Liver (tissue), 9 donors: Measurements from ENCODE around the gene CDH20. TPM values are rescaled to one million over a fixed set of nuclear protein-coding genes. Genes with fewer than 3 reads are reported as not detected.
A peak's percentile ranks its signal among the peaks of the same experiment; 100 is the strongest.

ENCODE experiments used
- DNase-seq: peaks from one replicate; pipeline ENCODE4 v3.0.0-alpha.2; 2017; ENCODE audit warnings: low spot score
- H3K27ac ChIP-seq, 2 donors: one replicate each; pipeline ENCODE4 v1.7.0; 2013; ENCODE audit warnings: inconsistent platforms in 2 of 2, low read length in 2 of 2, control low read depth in 1 of 2, low read depth in 1 of 2, mild to moderate bottlenecking in 1 of 2
- H3K27me3 ChIP-seq, 4 donors: one replicate each; pipeline versions ENCODE4 v1.6.1 to v1.7.0; 2013; ENCODE audit warnings: low read length in 3 of 4, inconsistent platforms in 1 of 4, mild to moderate bottlenecking in 1 of 4, moderate library complexity in 1 of 4; ENCODE audit not compliant: control insufficient read depth in 4 of 4, insufficient read depth in 4 of 4
- H3K36me3 ChIP-seq, 4 donors: one replicate each; pipeline versions ENCODE4 v1.6.1 to v1.7.0; 2013; ENCODE audit warnings: low read length in 3 of 4, mild to moderate bottlenecking in 3 of 4, low read depth in 1 of 4, moderate library complexity in 1 of 4; ENCODE audit not compliant: control insufficient read depth in 4 of 4, insufficient read depth in 3 of 4
- H3K4me1 ChIP-seq, 4 donors: one replicate each; pipeline versions ENCODE4 v1.6.1 to v1.7.0; 2013; ENCODE audit warnings: low read length in 3 of 4, mild to moderate bottlenecking in 3 of 4, moderate library complexity in 1 of 4; ENCODE audit not compliant: control insufficient read depth in 4 of 4, insufficient read depth in 4 of 4
- H3K4me3 ChIP-seq, 3 donors: one replicate each; pipeline versions ENCODE4 v1.6.1 to v1.7.0; 2013; ENCODE audit warnings: low read length in 3 of 3, control low read depth in 1 of 3, low read depth in 1 of 3, mild to moderate bottlenecking in 1 of 3
- H3K9ac ChIP-seq, 2 donors: one replicate each; pipeline ENCODE4 v1.7.0; 2013; ENCODE audit warnings: low read length in 2 of 2, mild to moderate bottlenecking in 2 of 2, moderate library complexity in 2 of 2, control low read depth in 1 of 2, low read depth in 1 of 2
- H3K9me3 ChIP-seq, 4 donors: one replicate each; pipeline versions ENCODE4 v1.6.1 to v1.7.0; 2013; ENCODE audit warnings: low read length in 3 of 4; ENCODE audit not compliant: control insufficient read depth in 4 of 4
- EGR1 ChIP-seq, 2 donors: IDR thresholded peaks; 2 replicates each; pipeline ENCODE4 v1.6.1; 2016 to 2018; ENCODE audit warnings: antibody characterized with exemption in 2 of 2, low read depth in 2 of 2
- FOXA2 ChIP-seq: IDR thresholded peaks from 2 replicates; pipeline ENCODE4 v1.6.1; 2016; ENCODE audit warnings: antibody characterized with exemption
- GABPA ChIP-seq, 2 donors: IDR thresholded peaks in 1 of 2; conservative IDR thresholded peaks in 1 of 2; 2 replicates each; pipeline ENCODE4 v1.6.1; 2016; ENCODE audit warnings: antibody characterized with exemption in 2 of 2, mild to moderate bottlenecking in 1 of 2, moderate library complexity in 1 of 2
- JUND ChIP-seq, 2 donors: IDR thresholded peaks; 2 replicates each; pipeline ENCODE4 v1.6.1; 2016; ENCODE audit warnings: antibody characterized with exemption in 2 of 2
- RAD21 ChIP-seq, 2 donors: IDR thresholded peaks; 2 replicates each; pipeline ENCODE4 v1.6.1; 2016; ENCODE audit warnings: antibody characterized with exemption in 2 of 2, mild to moderate bottlenecking in 2 of 2
- RXRA ChIP-seq, 2 donors: IDR thresholded peaks; 2 replicates each; pipeline ENCODE4 v1.6.1; 2017 to 2018; ENCODE audit warnings: antibody characterized with exemption in 2 of 2, mild to moderate bottlenecking in 1 of 2
- SP1 ChIP-seq: IDR thresholded peaks from 2 replicates; pipeline ENCODE4 v1.6.1; 2018; ENCODE audit warnings: antibody characterized with exemption, mild to moderate bottlenecking
- TAF1 ChIP-seq: conservative IDR thresholded peaks from 2 replicates; pipeline ENCODE4 v1.6.1; 2016; ENCODE audit warnings: antibody characterized with exemption, mild to moderate bottlenecking
- YY1 ChIP-seq: IDR thresholded peaks from 2 replicates; pipeline ENCODE4 v1.6.1; 2016; ENCODE audit warnings: antibody characterized with exemption, mild to moderate bottlenecking
- WGBS: extraction: QIAGEN DNeasy Blood & Tissue Kit; methylation state at CpG from one replicate; pipeline ENCODE4 v1.1.7; 2013; 5-methylcytosine and 5-hydroxymethylcytosine counted together
- polyA plus RNA-seq, 2 donors: library from polyadenylated mRNA; stranded (reverse) in 1 of 2; unstranded in 1 of 2; fragments of 200-250 nt in 1 of 2; fragments of >200 nt in 1 of 2; fragmentation: Nextera tagmentation in 1 of 2; extraction: Ambion mirVana in 1 of 2; gene quantifications; one replicate each; pipeline versions ENCODE4 v1.2.1 to v1.2.3, GENCODE V29; 2013 to 2015
- total RNA-seq, 2 donors: library from RNA; depleted of rRNA; stranded (reverse); fragments of >200 nt; gene quantifications; one replicate each; pipeline ENCODE4 v1.2.3, GENCODE V29; 2014
- TF ChIP-seq, protein P1 (sequence below): IDR thresholded peaks from 2 replicates; pipeline ENCODE4 v1.6.1; 2016; ENCODE audit warnings: antibody characterized with exemption
- TF ChIP-seq, protein P2 (sequence below): fragments of 150-350 bp; IDR thresholded peaks from 2 replicates; pipeline ENCODE4 v1.5.1; 2017; ENCODE audit warnings: improper control_type of control experiment, low read depth, low read length; ENCODE audit not compliant: missing input control
- TF ChIP-seq, protein P3 (sequence below): IDR thresholded peaks from 2 replicates; pipeline ENCODE4 v1.6.1; 2016; ENCODE audit warnings: antibody characterized with exemption, mild to moderate bottlenecking
- TF ChIP-seq, protein P4 (sequence below): IDR thresholded peaks from 2 replicates; pipeline ENCODE4 v1.6.1; 2016; ENCODE audit warnings: antibody characterized with exemption
- donor health status: healthy.
- donor health status: healthy.
- donor health status: healthy.
- donor health status: healthy.
- donor health status: healthy.

The CDH20 gene
- total and polyA plus RNA-seq, 4 donors: 0.08 to 0.11 (median 0.09) TPM; not detected in 1

DNA sequence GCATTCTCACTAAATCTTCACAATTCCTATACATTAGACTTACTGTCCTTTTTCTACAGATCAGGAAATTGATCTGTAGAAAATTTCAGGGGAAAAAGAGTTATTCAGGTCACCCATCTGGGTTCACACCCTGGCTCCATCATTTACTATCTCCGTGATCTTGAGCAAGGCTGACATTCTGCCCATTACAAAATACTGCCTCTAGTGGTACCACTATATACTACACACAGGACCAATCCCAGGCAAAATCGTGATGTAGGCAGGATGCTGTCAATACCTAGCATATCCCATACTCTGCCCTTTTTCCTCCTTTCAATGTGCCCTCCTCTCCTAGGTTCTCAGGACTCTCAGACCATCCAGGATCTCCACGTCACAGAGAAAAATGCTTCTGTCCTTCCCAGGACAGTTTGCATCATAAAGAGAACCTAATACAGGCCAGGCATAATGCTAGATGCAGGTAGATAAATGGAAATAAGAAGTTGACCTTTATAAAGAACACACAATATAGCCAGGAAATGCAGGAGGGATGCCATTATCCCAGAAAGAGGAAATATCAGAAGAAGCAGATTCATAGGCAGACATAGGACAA is 101.9 kb downstream of the CDH20 start:
- Histone ChIP-seq H3K4me3 (no peak overlapping the region), H3K36me3 (no peaks in the 10 kb centered on the region), H3K9me3 (peaks cover 0 to 4% (median 0%) of the 10 kb centered on the region in 4 donors), H3K9ac (no peak overlapping the region), H3K27ac (no peak overlapping the region), H3K4me1 (no peaks in the 10 kb centered on the region), H3K27me3 (no peaks in the 10 kb centered on the region)
- no peak for DNase-seq
- 24% methylated on average over 3 of the region's 3 CpGs for WGBS
- TF ChIP-seq, protein P1, sequence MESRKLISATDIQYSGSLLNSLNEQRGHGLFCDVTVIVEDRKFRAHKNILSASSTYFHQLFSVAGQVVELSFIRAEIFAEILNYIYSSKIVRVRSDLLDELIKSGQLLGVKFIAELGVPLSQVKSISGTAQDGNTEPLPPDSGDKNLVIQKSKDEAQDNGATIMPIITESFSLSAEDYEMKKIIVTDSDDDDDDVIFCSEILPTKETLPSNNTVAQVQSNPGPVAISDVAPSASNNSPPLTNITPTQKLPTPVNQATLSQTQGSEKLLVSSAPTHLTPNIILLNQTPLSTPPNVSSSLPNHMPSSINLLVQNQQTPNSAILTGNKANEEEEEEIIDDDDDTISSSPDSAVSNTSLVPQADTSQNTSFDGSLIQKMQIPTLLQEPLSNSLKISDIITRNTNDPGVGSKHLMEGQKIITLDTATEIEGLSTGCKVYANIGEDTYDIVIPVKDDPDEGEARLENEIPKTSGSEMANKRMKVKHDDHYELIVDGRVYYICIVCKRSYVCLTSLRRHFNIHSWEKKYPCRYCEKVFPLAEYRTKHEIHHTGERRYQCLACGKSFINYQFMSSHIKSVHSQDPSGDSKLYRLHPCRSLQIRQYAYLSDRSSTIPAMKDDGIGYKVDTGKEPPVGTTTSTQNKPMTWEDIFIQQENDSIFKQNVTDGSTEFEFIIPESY: no peak
- TF ChIP-seq JUND (IDR thresholded peaks at IDR 0.05): no peak
- no peak for TF ChIP-seq EGR1 (IDR thresholded peaks at IDR 0.05; ENCODE audit: low read depth in 2 of 2)
- no peak for TF ChIP-seq GABPA (IDR thresholded peaks at IDR 0.05 in 1 of 2, conservative IDR thresholded peaks at IDR 0.05 in 1 of 2)
- TF ChIP-seq RAD21 (IDR thresholded peaks at IDR 0.05): peak; percentile 40 to 60
- TF ChIP-seq, protein P2, sequence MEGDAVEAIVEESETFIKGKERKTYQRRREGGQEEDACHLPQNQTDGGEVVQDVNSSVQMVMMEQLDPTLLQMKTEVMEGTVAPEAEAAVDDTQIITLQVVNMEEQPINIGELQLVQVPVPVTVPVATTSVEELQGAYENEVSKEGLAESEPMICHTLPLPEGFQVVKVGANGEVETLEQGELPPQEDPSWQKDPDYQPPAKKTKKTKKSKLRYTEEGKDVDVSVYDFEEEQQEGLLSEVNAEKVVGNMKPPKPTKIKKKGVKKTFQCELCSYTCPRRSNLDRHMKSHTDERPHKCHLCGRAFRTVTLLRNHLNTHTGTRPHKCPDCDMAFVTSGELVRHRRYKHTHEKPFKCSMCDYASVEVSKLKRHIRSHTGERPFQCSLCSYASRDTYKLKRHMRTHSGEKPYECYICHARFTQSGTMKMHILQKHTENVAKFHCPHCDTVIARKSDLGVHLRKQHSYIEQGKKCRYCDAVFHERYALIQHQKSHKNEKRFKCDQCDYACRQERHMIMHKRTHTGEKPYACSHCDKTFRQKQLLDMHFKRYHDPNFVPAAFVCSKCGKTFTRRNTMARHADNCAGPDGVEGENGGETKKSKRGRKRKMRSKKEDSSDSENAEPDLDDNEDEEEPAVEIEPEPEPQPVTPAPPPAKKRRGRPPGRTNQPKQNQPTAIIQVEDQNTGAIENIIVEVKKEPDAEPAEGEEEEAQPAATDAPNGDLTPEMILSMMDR: peak; percentile 40
- no peak for TF ChIP-seq SP1

DNA sequence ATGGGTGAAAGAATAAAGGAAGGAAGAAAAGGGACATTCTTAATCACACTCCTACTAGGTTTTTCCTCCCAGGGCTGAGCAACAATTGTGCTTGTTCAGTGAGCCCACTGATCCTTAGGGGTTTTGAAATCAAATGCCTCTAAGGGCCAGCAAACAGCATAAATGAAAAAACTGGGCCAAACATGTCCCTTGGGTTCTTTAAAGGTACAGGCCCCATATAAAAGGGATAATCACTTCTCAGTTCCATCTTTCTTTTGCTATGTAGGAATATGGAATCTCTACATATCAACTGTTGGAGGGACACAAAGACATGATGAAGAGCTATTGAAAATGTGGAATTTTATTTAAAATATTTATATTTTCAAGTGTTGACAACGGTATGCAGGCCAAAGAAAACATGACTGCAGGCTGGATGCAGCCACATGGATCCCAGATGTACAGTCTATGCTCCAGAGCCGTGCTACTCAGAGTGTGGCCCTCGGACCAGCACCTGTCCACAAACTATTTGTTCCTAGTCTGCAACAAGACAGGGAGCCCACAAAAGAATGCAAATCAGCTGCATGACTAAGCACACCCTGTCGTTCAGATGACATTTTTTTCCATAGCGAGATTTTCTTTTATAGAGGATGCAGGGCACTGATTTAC is 110.0 kb downstream of the CDH20 start:
- H3K36me3 ChIP-seq: no peaks in the 10 kb centered on the region
- H3K27ac ChIP-seq: no peak overlapping the region
- no peaks in the 10 kb centered on the region for H3K4me1 ChIP-seq
- H3K9me3 ChIP-seq: no peaks in the 10 kb centered on the region
- no peak overlapping the region for H3K4me3 ChIP-seq
- TF ChIP-seq, protein P1: no peak
- TF ChIP-seq RXRA (IDR thresholded peaks at IDR 0.05) (no peak), TAF1 (no peak), FOXA2 (no peak), YY1 (no peak), EGR1 (IDR thresholded peaks at IDR 0.05; ENCODE audit: low read depth in 2 of 2) (no peak), SP1 (no peak), JUND (IDR thresholded peaks at IDR 0.05) (no peak), RAD21 (IDR thresholded peaks at IDR 0.05) (no peak)
- TF ChIP-seq, protein P3, sequence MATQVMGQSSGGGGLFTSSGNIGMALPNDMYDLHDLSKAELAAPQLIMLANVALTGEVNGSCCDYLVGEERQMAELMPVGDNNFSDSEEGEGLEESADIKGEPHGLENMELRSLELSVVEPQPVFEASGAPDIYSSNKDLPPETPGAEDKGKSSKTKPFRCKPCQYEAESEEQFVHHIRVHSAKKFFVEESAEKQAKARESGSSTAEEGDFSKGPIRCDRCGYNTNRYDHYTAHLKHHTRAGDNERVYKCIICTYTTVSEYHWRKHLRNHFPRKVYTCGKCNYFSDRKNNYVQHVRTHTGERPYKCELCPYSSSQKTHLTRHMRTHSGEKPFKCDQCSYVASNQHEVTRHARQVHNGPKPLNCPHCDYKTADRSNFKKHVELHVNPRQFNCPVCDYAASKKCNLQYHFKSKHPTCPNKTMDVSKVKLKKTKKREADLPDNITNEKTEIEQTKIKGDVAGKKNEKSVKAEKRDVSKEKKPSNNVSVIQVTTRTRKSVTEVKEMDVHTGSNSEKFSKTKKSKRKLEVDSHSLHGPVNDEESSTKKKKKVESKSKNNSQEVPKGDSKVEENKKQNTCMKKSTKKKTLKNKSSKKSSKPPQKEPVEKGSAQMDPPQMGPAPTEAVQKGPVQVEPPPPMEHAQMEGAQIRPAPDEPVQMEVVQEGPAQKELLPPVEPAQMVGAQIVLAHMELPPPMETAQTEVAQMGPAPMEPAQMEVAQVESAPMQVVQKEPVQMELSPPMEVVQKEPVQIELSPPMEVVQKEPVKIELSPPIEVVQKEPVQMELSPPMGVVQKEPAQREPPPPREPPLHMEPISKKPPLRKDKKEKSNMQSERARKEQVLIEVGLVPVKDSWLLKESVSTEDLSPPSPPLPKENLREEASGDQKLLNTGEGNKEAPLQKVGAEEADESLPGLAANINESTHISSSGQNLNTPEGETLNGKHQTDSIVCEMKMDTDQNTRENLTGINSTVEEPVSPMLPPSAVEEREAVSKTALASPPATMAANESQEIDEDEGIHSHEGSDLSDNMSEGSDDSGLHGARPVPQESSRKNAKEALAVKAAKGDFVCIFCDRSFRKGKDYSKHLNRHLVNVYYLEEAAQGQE: no peak
- TF ChIP-seq, protein P4, sequence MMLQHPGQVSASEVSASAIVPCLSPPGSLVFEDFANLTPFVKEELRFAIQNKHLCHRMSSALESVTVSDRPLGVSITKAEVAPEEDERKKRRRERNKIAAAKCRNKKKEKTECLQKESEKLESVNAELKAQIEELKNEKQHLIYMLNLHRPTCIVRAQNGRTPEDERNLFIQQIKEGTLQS: no peak
- 70% methylated on average over 5 of the region's 5 CpGs for WGBS
- H3K27me3 ChIP-seq: no peaks in the 10 kb centered on the region
- DNase-seq: no peak
- no peak overlapping the region for H3K9ac ChIP-seq
